IMR-90 (cell line): ENCODE results near the gene RERE. TPM values are rescaled to one million over a fixed set of nuclear protein-coding genes. Genes with fewer than 3 reads are reported as not detected.

Experiments
- ATAC-seq: fragments of 200-7000 bp; cut with Tn5 transposase; 2 replicates; pipeline ENCODE4 v1.9.1; 2020; ENCODE audit warnings: low read depth, mild to moderate bottlenecking, moderate library complexity
- BruUV-seq: library from RNA; stranded (reverse); fragments of 400-500 nt; replicated peaks from 2 replicates; lab custom pipeline; 2021; lab: Mats Ljungman, UMichigan
- CTCF ChIA-PET: fragments of 300-600 bp; formaldehyde crosslinking; extraction: SDS; loops from one replicate; lab custom pipeline; 2021; ENCODE audit warnings: antibody characterized with exemption; lab: Yijun Ruan, JAX
- POLR2A ChIA-PET: fragments of 300-600 bp; sonication (Branson Sonifier 250); formaldehyde crosslinking; loops from one replicate; lab custom pipeline; 2022; ENCODE audit warnings: antibody characterized with exemption; ENCODE audit not compliant: unreplicated experiment; lab: Charles Lee
- DNase-seq: peaks from one replicate; pipeline ENCODE4 v3.0.0; 2013
- H2AFZ ChIP-seq: replicated peaks from 2 replicates; pipeline ENCODE3; 2013; ENCODE audit warnings: low read length, mild to moderate bottlenecking; ENCODE audit not compliant: poor library complexity
- H2AK5ac ChIP-seq: 2 replicates; pipeline ENCODE4 v1.6.1; 2013; ENCODE audit warnings: low read depth, low read length, inconsistent platforms
- H2AK9ac ChIP-seq: replicated peaks from 2 replicates; pipeline ENCODE3; 2013; ENCODE audit warnings: mild to moderate bottlenecking, low read depth, low read length, moderate library complexity; ENCODE audit not compliant: poor library complexity
- H2BK120ac ChIP-seq: 2 replicates; pipeline ENCODE4 v1.6.1; 2013; ENCODE audit warnings: low read depth, low read length, inconsistent platforms
- H2BK15ac ChIP-seq: 3 replicates; pipeline ENCODE4 v1.6.1; 2013; ENCODE audit warnings: low read depth, low read length, inconsistent platforms
- H2BK20ac ChIP-seq: 2 replicates; pipeline ENCODE4 v1.6.1; 2013; ENCODE audit warnings: low read depth, mild to moderate bottlenecking, inconsistent platforms, low read length, moderate library complexity
- H2BK5ac ChIP-seq: 2 replicates; pipeline ENCODE4 v1.6.1; 2013; ENCODE audit warnings: mild to moderate bottlenecking, low read depth, low read length, inconsistent platforms; ENCODE audit not compliant: poor library complexity, severe bottlenecking
- H3K14ac ChIP-seq: replicated peaks from 2 replicates; pipeline ENCODE4 v1.6.1; 2013; ENCODE audit warnings: low read depth, low read length, inconsistent platforms
- H3K18ac ChIP-seq: 2 replicates; pipeline ENCODE4 v1.6.1; 2013; ENCODE audit warnings: low read depth, low read length, control low read depth
- H3K23ac ChIP-seq: 2 replicates; pipeline ENCODE4 v1.6.1; 2013; ENCODE audit warnings: low read depth, low read length, inconsistent platforms
- H3K27ac ChIP-seq: 2 replicates; pipeline ENCODE4 v1.5.1; 2013; ENCODE audit warnings: mild to moderate bottlenecking, control low read depth, low read length; ENCODE audit not compliant: insufficient read depth
- H3K27me3 ChIP-seq: 2 replicates; pipeline ENCODE4 v1.6.1; 2013; ENCODE audit warnings: low read length; ENCODE audit not compliant: control insufficient read depth, insufficient read depth
- H3K36me3 ChIP-seq: 2 replicates; pipeline ENCODE4 v1.6.1; 2013; ENCODE audit warnings: low read length, mixed read lengths; ENCODE audit not compliant: control insufficient read depth, insufficient read depth
- H3K4ac ChIP-seq: 2 replicates; pipeline ENCODE4 v1.6.1; 2013; ENCODE audit warnings: low read depth, low read length, inconsistent platforms
- H3K4me1 ChIP-seq: 2 replicates; pipeline ENCODE4 v1.6.1; 2013; ENCODE audit warnings: low read length, mixed read lengths; ENCODE audit not compliant: control insufficient read depth, insufficient read depth
- H3K4me2 ChIP-seq: 2 replicates; pipeline ENCODE4 v1.6.1; 2013; ENCODE audit warnings: low read depth, mild to moderate bottlenecking, control low read depth, low read length, moderate library complexity
- H3K4me3 ChIP-seq: 2 replicates; pipeline ENCODE4 v1.5.1; 2013; ENCODE audit warnings: low read depth, mild to moderate bottlenecking, control low read depth, low read length, moderate library complexity; ENCODE audit not compliant: insufficient read depth
- H3K56ac ChIP-seq: 2 replicates; pipeline ENCODE4 v1.6.1; 2013; ENCODE audit warnings: low read length, inconsistent platforms; ENCODE audit not compliant: insufficient read depth; ENCODE audit errors: extremely low read depth
- H3K79me1 ChIP-seq, 2 experiments: 2 replicates each; pipeline ENCODE4 v1.6.1; 2013; ENCODE audit warnings: low read length in 2 of 2, inconsistent platforms in 1 of 2, low read depth in 1 of 2
- H3K9ac ChIP-seq: 2 replicates; pipeline ENCODE4 v1.6.1; 2013; ENCODE audit warnings: low read depth, low read length, control low read depth
- H3K9me1 ChIP-seq: 2 replicates; pipeline ENCODE4 v1.6.1; 2013; ENCODE audit warnings: low read length, inconsistent platforms; ENCODE audit not compliant: insufficient read depth
- H3K9me3 ChIP-seq: 2 replicates; pipeline ENCODE4 v1.6.1; 2013; ENCODE audit warnings: low read length; ENCODE audit not compliant: control insufficient read depth, insufficient read depth
- H4K20me1 ChIP-seq: 2 replicates; pipeline ENCODE4 v1.6.1; 2013; ENCODE audit warnings: low read length, inconsistent platforms; ENCODE audit not compliant: insufficient read depth
- H4K5ac ChIP-seq: 2 replicates; pipeline ENCODE4 v1.6.1; 2013; ENCODE audit warnings: mild to moderate bottlenecking, low read depth, low read length, control low read depth
- H4K8ac ChIP-seq, 2 experiments: 2 replicates each; pipeline ENCODE4 v1.6.1; 2013; ENCODE audit warnings: low read depth in 2 of 2, low read length in 2 of 2, control low read depth in 1 of 2, inconsistent platforms in 1 of 2
- H4K91ac ChIP-seq: 2 replicates; pipeline ENCODE4 v1.6.1; 2013; ENCODE audit warnings: low read depth, low read length, inconsistent platforms; ENCODE audit not compliant: insufficient read depth
- BHLHE40 ChIP-seq: fragments of 150-350 bp; IDR thresholded peaks from 2 replicates; pipeline ENCODE4 v1.6.1; 2016; ENCODE audit warnings: mild to moderate bottlenecking, low read depth, low read length
- CEBPB ChIP-seq: IDR thresholded peaks from 2 replicates; pipeline ENCODE4 v1.6.1; 2012; ENCODE audit warnings: low read depth, low read length, improper control_type of control experiment
- CHD1 ChIP-seq: IDR thresholded peaks from 2 replicates; pipeline ENCODE4 v1.6.1; 2012; ENCODE audit warnings: low read depth, low read length, improper control_type of control experiment
- FOS ChIP-seq: fragments of 150-350 bp; IDR thresholded peaks from 2 replicates; pipeline ENCODE4 v1.6.1; 2016; ENCODE audit warnings: low read depth, low read length
- MAFK ChIP-seq: IDR thresholded peaks from 2 replicates; pipeline ENCODE4 v1.6.1; 2012; ENCODE audit warnings: low read depth, low read length, improper control_type of control experiment
- MAZ ChIP-seq: IDR thresholded peaks from 2 replicates; pipeline ENCODE4 v1.6.1; 2012; ENCODE audit warnings: low read depth, mild to moderate bottlenecking, low read length, improper control_type of control experiment, moderate library complexity, borderline replicate concordance
- MXI1 ChIP-seq: IDR thresholded peaks from 2 replicates; pipeline ENCODE4 v1.6.1; 2012; ENCODE audit warnings: low read depth, mild to moderate bottlenecking, low read length, moderate library complexity, borderline replicate concordance
- NFE2L2 ChIP-seq: fragments of 150-350 bp; IDR thresholded peaks from 2 replicates; pipeline ENCODE4 v1.6.1; 2016; ENCODE audit warnings: low read depth, mild to moderate bottlenecking, low read length
- POLR2A ChIP-seq: IDR thresholded peaks from 2 replicates; pipeline ENCODE4 v1.6.1; 2012; ENCODE audit warnings: mild to moderate bottlenecking, low read depth, low read length
- RAD21 ChIP-seq: IDR thresholded peaks from 2 replicates; pipeline ENCODE4 v1.6.1; 2012; ENCODE audit warnings: low read length, improper control_type of control experiment
- RCOR1 ChIP-seq: IDR thresholded peaks from 2 replicates; pipeline ENCODE4 v1.6.1; 2012; ENCODE audit warnings: mild to moderate bottlenecking, low read length, improper control_type of control experiment; ENCODE audit not compliant: insufficient replicate concordance
- RFX5 ChIP-seq: IDR thresholded peaks from 2 replicates; pipeline ENCODE4 v1.8.0; 2012; ENCODE audit warnings: low read depth, mild to moderate bottlenecking, low read length, moderate library complexity
- SMC3 ChIP-seq: fragments of 150-350 bp; IDR thresholded peaks from 2 replicates; pipeline ENCODE4 v1.6.1; 2016; ENCODE audit warnings: low read depth, mild to moderate bottlenecking, antibody characterized with exemption, low read length, moderate library complexity
- WGBS, 2 experiments: methylation state at CpG; one replicate each; pipeline versions ENCODE4 v1.1.5 to v1.1.7; 2013; ENCODE audit warnings: missing lambda C conversion rate in 2 of 2; ENCODE audit not compliant: insufficient read length in 1 of 2; ENCODE audit errors: extremely low coverage in 2 of 2; 5-methylcytosine and 5-hydroxymethylcytosine counted together
- dilution Hi-C: fragments of 300-500 bp; cut with HindIII; formaldehyde crosslinking; loops from one replicate; pipeline ENCODE4 v1.14.3; 2018; ENCODE audit warnings: low sequenced_read_pairs; ENCODE audit not compliant: unreplicated experiment
- in situ Hi-C: fragments of 300-500 bp; cut with MboI; formaldehyde crosslinking; loops from 3 replicates; pipeline ENCODE4 v1.14.3; 2019; ENCODE audit warnings: low sequenced_read_pairs, inconsistent platforms, mixed read lengths
- intact Hi-C: fragments of 100-400 bp; cut with micrococcal nuclease; formaldehyde crosslinking; loops from 2 replicates; pipeline ENCODE4 v1.10.0; 2022
- polyA plus RNA-seq, 3 experiments: library from polyadenylated mRNA; depleted of rRNA; stranded (reverse); fragments of >200 nt; gene quantifications; 2 replicates each; pipeline ENCODE4 v1.2.3, GENCODE V29; 2012; ENCODE audit warnings: low replicate concordance in 1 of 3
- total RNA-seq: library from RNA; depleted of rRNA; stranded (reverse); fragments of >200 nt; gene quantifications from 2 replicates; pipeline ENCODE4 v1.2.3, GENCODE V29; 2012
- TF ChIP-seq, protein P1 (sequence below): conservative IDR thresholded peaks from 2 replicates; pipeline ENCODE4 v1.5.1; 2012; ENCODE audit warnings: mild to moderate bottlenecking, low read depth, low read length, improper control_type of control experiment
- TF ChIP-seq, protein P2 (sequence below): fragments of 150-350 bp; IDR thresholded peaks from 2 replicates; pipeline ENCODE4 v1.6.1; 2016; ENCODE audit warnings: low read depth, mild to moderate bottlenecking, low read length, moderate library complexity, borderline replicate concordance
- TF ChIP-seq, protein P3 (sequence below): fragments of 150-350 bp; IDR thresholded peaks from 2 replicates; pipeline ENCODE4 v1.6.1; 2017; ENCODE audit warnings: mild to moderate bottlenecking, antibody characterized with exemption, low read length, low read depth

Gene RERE
- total and polyA plus RNA-seq, 2 of the 4 experiments (the other 2 are of a cell fraction): 11.5 to 25.1 TPM

DNA sequence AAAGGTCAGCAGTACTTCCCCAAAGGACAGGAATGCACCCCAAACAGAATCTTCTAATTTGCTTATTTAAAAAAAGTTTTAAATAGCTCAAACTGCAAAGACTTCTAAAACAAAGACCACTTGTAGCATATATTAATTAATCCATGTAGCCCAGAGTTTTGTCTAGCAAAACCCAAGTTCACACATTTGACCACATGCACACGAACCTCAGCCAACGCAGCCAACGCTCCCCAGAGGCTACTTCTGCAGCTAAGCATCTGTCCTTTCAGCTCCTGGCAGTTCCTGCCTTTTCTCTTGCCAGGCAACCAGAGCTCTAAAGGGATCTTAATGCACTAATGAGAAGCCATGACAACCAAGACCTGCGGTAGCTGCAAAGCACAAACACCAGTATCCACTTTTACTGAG is 89.6 kb downstream of the RERE start:
- no peak overlapping the region for H3K4me2 ChIP-seq
- no peak overlapping the region for H3K4me3 ChIP-seq
- no peak overlapping the region for H2AFZ ChIP-seq
- H3K9ac ChIP-seq: no peak overlapping the region
- in situ Hi-C loops (loop anchor here (5.0 kb wide), 1 partner anchor 166 kb away; no protein-coding TSS in a partner anchor), dilution Hi-C loops (no loop called here), intact Hi-C loops (loop anchor here (2.0 to 5.0 kb wide), 3 partner anchors 121 to 746 kb away; no protein-coding TSS in a partner anchor)
- no TSS peak for BruUV-seq
- H4K8ac ChIP-seq: no peak overlapping the region
- H2AK9ac ChIP-seq: no peak overlapping the region
- peaks cover 3% of the 10 kb centered on the region; the same call in 1 of the 2 replicates for H4K20me1 ChIP-seq
- no peak overlapping the region for H4K5ac ChIP-seq
- peaks cover 2% of the 10 kb centered on the region for H3K4me1 ChIP-seq
- WGBS, 2 experiments: 63% methylated on average over 4 of the region's 4 CpGs; no CpG with 5 or more reads in 1 of the 2 experiments
- no peaks in the 10 kb centered on the region for H3K36me3 ChIP-seq
- no peak for DNase-seq
- no peak overlapping the region for H3K18ac ChIP-seq
- no peak overlapping the region for H2AK5ac ChIP-seq
- no peak overlapping the region for H2BK5ac ChIP-seq
- no peak overlapping the region for H2BK15ac ChIP-seq
- H3K14ac ChIP-seq: no peak overlapping the region
- peaks cover 10 to 15% of the 10 kb centered on the region in 2 experiments; a peak in 3 of 4 replicates for H3K79me1 ChIP-seq
- H3K9me1 ChIP-seq: no peaks in the 10 kb centered on the region
- ChIA-PET POLR2A (no interaction called here), CTCF (interaction anchor here (0.6 to 2.9 kb wide), 3 partner anchors 121 to 264 kb away, joined by 3 to 14 read pairs (median 5); no protein-coding TSS in a partner anchor)
- TF ChIP-seq NFE2L2: no peak
- TF ChIP-seq, protein P1, sequence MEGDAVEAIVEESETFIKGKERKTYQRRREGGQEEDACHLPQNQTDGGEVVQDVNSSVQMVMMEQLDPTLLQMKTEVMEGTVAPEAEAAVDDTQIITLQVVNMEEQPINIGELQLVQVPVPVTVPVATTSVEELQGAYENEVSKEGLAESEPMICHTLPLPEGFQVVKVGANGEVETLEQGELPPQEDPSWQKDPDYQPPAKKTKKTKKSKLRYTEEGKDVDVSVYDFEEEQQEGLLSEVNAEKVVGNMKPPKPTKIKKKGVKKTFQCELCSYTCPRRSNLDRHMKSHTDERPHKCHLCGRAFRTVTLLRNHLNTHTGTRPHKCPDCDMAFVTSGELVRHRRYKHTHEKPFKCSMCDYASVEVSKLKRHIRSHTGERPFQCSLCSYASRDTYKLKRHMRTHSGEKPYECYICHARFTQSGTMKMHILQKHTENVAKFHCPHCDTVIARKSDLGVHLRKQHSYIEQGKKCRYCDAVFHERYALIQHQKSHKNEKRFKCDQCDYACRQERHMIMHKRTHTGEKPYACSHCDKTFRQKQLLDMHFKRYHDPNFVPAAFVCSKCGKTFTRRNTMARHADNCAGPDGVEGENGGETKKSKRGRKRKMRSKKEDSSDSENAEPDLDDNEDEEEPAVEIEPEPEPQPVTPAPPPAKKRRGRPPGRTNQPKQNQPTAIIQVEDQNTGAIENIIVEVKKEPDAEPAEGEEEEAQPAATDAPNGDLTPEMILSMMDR: no peak
- no peak for TF ChIP-seq MXI1
- no peak for TF ChIP-seq FOS
- no peak for TF ChIP-seq POLR2A
- TF ChIP-seq BHLHE40: no peak
- TF ChIP-seq CHD1: no peak
- no peak for TF ChIP-seq RAD21
- TF ChIP-seq, protein P2, sequence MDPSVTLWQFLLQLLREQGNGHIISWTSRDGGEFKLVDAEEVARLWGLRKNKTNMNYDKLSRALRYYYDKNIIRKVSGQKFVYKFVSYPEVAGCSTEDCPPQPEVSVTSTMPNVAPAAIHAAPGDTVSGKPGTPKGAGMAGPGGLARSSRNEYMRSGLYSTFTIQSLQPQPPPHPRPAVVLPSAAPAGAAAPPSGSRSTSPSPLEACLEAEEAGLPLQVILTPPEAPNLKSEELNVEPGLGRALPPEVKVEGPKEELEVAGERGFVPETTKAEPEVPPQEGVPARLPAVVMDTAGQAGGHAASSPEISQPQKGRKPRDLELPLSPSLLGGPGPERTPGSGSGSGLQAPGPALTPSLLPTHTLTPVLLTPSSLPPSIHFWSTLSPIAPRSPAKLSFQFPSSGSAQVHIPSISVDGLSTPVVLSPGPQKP: no peak
- TF ChIP-seq RCOR1: no peak
- TF ChIP-seq, protein P3, sequence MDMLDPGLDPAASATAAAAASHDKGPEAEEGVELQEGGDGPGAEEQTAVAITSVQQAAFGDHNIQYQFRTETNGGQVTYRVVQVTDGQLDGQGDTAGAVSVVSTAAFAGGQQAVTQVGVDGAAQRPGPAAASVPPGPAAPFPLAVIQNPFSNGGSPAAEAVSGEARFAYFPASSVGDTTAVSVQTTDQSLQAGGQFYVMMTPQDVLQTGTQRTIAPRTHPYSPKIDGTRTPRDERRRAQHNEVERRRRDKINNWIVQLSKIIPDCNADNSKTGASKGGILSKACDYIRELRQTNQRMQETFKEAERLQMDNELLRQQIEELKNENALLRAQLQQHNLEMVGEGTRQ: no peak
- no peak for TF ChIP-seq CEBPB
- no peak for TF ChIP-seq SMC3
- no peak for TF ChIP-seq RFX5
- TF ChIP-seq MAZ: no peak
- TF ChIP-seq MAFK: no peak
- H2BK20ac ChIP-seq: no peak overlapping the region
- no peak overlapping the region for H3K27ac ChIP-seq
- H3K9me3 ChIP-seq: peaks cover 10% of the 10 kb centered on the region
- no peak for ATAC-seq
- H3K23ac ChIP-seq: no peak overlapping the region
- no peaks in the 10 kb centered on the region for H3K27me3 ChIP-seq
- H3K4ac ChIP-seq: no peak overlapping the region
- H4K91ac ChIP-seq: no peak overlapping the region
- no peak overlapping the region for H2BK120ac ChIP-seq
- no peak overlapping the region for H3K56ac ChIP-seq
